GM12801 (cell line): ENCODE results near the gene DNM1.

ENCODE experiments used
- TF ChIP-seq, protein P1 (sequence below): IDR thresholded peaks from one replicate; pipeline ENCODE4 v1.5.1; 2011; ENCODE audit warnings: control low read depth; ENCODE audit not compliant: insufficient read length; ENCODE audit errors: extremely low read depth

The DNM1 gene

DNA sequence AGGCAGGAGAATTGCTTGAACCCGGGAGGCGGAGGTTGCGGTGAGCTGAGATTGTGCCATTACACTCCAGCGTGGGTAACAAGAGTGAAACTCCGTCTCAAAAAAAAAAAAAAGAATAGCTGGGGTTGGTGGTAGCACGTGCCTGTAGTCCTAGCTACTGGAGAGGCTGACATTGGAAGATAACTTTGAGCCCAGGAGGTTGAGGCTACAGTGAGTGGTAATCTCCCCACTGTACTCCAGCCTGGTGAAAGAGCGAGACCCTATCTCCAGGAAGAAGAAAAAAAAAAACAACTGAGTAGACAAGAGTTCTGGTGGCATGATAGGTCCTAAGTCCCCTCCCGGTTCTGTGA lies 46.4 kb downstream of the DNM1 start:
- TF ChIP-seq, protein P1, sequence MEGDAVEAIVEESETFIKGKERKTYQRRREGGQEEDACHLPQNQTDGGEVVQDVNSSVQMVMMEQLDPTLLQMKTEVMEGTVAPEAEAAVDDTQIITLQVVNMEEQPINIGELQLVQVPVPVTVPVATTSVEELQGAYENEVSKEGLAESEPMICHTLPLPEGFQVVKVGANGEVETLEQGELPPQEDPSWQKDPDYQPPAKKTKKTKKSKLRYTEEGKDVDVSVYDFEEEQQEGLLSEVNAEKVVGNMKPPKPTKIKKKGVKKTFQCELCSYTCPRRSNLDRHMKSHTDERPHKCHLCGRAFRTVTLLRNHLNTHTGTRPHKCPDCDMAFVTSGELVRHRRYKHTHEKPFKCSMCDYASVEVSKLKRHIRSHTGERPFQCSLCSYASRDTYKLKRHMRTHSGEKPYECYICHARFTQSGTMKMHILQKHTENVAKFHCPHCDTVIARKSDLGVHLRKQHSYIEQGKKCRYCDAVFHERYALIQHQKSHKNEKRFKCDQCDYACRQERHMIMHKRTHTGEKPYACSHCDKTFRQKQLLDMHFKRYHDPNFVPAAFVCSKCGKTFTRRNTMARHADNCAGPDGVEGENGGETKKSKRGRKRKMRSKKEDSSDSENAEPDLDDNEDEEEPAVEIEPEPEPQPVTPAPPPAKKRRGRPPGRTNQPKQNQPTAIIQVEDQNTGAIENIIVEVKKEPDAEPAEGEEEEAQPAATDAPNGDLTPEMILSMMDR, result no peak

DNA sequence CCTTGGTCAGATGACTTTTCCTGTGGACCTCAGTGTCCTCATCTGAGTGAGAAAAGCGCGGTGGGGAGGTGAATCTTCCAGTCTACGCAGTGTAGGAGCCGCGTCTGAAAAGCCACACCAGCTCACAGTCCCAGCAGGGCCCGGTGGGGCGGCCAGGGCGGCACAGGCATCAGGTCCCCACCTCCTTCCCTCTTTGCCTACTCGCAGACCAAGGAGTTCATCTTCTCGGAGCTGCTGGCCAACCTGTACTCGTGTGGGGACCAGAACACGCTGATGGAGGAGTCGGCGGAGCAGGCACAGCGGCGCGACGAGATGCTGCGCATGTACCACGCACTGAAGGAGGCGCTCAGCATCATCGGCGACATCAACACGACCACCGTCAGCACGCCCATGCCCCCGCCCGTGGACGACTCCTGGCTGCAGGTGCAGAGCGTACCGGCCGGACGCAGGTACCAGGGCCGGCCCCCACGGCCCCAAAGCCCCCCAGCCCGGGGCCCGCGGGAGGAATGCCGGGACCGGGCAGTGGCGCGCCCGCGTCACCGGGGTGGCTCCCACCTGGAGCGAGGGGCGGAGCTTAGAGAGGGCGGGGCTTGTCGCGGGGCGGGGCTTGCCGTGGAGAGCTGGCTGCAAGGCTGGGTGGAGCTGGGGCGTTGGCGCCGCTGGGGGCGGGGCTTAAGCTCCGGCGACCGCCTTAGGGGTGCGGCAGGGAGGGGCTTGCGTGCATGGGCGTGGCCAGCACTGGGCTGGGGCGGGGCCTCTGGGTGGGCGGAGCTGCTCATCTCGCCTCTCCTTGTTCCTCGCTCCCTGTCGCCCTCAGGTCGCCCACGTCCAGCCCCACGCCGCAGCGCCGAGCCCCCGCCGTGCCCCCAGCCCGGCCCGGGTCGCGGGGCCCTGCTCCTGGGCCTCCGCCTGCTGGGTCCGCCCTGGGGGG lies 47.0 kb downstream of the DNM1 start:
- TF ChIP-seq, protein P1, result no peak

DNA sequence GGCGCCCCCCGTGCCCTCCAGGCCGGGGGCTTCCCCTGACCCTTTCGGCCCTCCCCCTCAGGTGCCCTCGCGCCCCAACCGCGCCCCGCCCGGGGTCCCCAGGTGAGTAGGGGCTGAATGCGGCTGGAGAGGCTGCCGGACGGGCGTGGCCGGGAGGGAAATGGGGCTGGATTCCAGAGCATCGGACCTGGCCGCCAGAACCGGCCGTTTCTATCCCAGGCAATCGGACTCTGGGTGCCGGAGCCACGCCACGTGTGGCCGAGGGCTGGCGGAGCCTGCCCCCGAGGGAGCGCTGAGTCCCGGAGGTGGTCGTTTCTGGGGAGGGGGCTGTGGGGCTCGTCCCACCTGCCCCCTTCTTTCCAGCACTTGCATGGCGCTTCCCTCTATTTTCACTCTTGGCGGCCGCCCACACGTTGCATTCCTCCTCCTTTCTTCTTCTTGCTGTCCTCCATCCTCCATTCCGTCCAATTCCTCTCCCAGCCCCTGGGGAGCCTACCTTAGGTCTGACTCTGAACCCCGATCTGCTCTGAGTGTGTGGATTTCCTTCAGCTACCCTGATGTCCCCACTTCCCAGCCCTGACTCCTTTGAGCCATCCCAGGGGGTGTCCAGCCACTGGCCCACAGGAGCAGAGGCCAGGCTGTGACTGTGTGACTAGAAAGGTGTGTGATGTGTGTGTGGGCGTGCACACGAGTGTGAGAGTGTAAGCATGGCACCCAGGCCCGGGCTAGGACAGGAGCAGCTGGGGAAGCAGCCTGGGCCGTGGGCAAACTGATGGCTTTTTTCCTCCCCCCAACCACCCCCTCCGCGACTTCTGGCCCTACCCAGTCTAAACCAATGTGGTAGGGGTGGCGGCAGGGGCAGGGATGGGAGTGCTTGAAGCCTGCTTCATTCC lies 47.9 kb downstream of the DNM1 start:
- TF ChIP-seq, protein P1, result no peak

DNA sequence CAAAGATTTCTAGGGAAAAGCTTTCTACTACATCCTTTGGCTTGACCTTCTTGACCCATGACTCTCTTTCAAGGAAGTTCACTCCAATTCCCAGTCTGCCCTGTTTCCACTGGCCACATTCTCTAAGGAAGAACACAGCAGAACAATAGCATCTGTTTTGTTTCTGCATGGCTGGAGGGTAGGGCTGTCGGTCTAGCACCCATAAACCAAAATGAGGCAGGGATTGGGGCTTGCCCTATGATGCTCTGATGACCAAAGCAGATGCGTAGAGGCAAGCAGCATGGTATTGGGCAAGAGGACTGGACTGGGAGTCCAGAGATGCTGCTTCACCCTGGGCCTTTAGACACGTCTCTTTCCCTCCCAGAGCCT lies 48.5 kb downstream of the DNM1 start:
- TF ChIP-seq, protein P1, result no peak

DNA sequence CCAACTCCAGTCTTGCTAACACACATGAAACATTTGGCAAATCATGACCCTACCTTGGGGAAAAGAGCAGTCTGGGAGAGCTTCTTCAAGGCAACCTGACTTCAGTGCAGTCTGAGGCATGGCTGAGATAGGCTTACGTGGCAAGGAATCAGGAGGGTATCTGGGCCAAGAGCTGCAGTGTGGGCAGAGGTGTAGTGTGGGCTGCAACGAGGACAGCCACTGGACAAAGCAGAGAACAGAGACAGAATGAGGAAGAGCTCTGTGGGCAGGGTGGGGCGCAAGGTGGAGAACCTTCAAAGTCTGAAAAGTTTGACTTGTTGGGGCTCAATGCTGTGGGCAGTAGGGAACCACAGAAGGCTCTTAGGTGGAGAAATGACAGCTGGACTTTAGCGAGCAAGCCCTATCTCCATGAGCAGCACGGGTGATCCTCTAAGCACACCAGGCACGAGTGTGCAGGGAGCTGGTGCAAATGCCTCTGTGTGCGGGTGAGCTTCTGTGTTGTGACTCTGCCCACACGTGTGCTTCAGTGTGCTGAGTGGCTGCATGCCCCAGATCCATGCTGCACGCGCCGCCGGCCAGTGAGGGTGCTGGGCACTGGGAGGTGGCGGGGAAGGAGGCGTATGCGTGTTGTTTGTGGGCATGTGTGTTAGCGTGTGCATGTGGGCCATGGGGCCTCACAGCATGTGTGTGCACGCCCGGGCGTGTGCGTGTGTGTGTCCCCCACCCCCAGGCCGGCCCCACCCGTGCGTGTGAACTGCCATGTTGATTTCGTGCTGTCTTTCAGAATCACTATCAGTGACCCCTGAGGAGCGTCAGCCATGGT lies 49.3 kb downstream of the DNM1 start:
- TF ChIP-seq, protein P1, result no peak

DNA sequence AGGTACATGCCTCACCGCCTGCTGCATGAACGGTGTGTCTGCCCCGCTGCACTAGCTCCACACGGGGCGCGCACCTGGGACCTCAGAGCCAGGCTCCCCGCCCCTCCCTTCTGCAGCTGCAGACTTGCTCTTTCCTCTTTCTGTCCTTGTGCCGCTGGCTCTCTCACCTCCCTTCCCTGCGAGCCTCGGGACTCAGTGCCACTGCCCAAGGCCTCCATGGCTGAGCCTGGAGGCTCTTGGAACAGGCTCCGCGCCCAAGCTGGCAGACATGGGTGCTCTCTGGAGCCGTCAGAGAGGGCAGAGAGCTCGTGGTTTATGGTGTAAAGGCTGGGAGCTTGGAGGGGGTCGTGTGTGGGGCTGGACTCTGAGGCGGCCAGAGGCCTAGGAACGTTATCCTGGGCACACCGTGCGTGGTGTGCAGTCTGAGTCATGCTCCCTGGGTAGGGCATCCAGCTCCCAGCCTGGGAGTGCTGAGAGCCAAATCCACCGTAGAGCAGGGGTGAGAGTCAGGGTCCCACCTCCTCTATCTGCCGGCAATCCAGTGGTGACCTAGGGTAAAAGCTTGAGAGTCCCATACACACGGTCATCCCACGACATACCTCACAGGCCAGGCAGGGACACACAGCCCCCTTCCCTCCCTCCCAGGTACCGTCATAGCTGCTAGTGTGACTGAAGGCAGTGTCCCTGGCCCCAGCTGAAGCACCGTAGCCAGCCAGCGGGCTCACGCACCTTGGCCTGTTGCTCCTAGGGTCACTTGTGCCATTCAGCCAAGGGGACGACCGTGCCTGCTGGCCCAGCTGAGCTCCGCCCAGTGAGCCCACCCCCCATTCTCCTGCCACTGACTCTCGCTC lies 50.2 kb downstream of the DNM1 start:
- TF ChIP-seq, protein P1, result no peak
